GM12878 (cell line): Measurements from ENCODE around the gene TK2. TPM values are rescaled to one million over a fixed set of nuclear protein-coding genes. Genes with fewer than 3 reads are reported as not detected.

ENCODE experiments used
- ATF2 ChIP-seq: IDR thresholded peaks from 2 replicates; pipeline ENCODE4 v1.6.1; 2012; ENCODE audit warnings: low read length, inconsistent platforms
- BMI1 ChIP-seq: fragments of 450-650 bp; IDR thresholded peaks from 2 replicates; pipeline ENCODE4 v1.6.1; 2016; ENCODE audit warnings: mild to moderate bottlenecking, moderate library complexity, borderline replicate concordance
- BRCA1 ChIP-seq: IDR thresholded peaks from 2 replicates; pipeline ENCODE4 v1.6.1; 2011; ENCODE audit warnings: low read depth, low read length, improper control_type of control experiment
- EED ChIP-seq: sonication (generic); IDR thresholded peaks from 2 replicates; pipeline ENCODE4 v1.6.1; 2016; ENCODE audit warnings: antibody characterized with exemption, low read depth
- FOS ChIP-seq: IDR thresholded peaks from 3 replicates; pipeline ENCODE4 v1.6.1; 2011; ENCODE audit warnings: borderline replicate concordance; ENCODE audit not compliant: insufficient read length; ENCODE audit errors: extremely low read depth
- HDAC2 ChIP-seq: fragments of 200-600 bp; sonication (generic); IDR thresholded peaks from 2 replicates; pipeline ENCODE4 v1.6.1; 2017
- HDAC6 ChIP-seq: fragments of 200-600 bp; sonication (generic); IDR thresholded peaks from one replicate; pipeline ENCODE4 v1.8.0; 2017; ENCODE audit warnings: antibody characterized with exemption; ENCODE audit not compliant: unreplicated experiment
- IKZF1 ChIP-seq: fragments of 450-650 bp; conservative IDR thresholded peaks from 2 replicates; pipeline ENCODE4 v1.6.1; 2017; ENCODE audit warnings: antibody characterized with exemption, mild to moderate bottlenecking
- NBN ChIP-seq: fragments of 450-650 bp; IDR thresholded peaks from 2 replicates; pipeline ENCODE4 v1.6.1; 2016
- NFYA ChIP-seq: IDR thresholded peaks from 2 replicates; pipeline ENCODE4 v1.6.1; 2011; ENCODE audit warnings: low read depth, mild to moderate bottlenecking, low read length, improper control_type of control experiment, borderline replicate concordance
- POLR2AphosphoS2 ChIP-seq: IDR thresholded peaks from 2 replicates; pipeline ENCODE4 v1.6.1; 2011; ENCODE audit warnings: low read depth, mild to moderate bottlenecking, low read length, improper control_type of control experiment, moderate library complexity
- POLR2AphosphoS5 ChIP-seq: IDR thresholded peaks from 2 replicates; pipeline ENCODE4 v1.6.1; 2011; ENCODE audit warnings: mild to moderate bottlenecking, low read length, inconsistent platforms
- RELB ChIP-seq: fragments of 450-650 bp; IDR thresholded peaks from 2 replicates; pipeline ENCODE4 v1.6.1; 2017; ENCODE audit warnings: low read depth, mild to moderate bottlenecking, moderate library complexity
- STAT3 ChIP-seq: IDR thresholded peaks from 2 replicates; pipeline ENCODE4 v1.6.1; 2011; ENCODE audit warnings: low read depth, low read length, improper control_type of control experiment
- USF2 ChIP-seq: IDR thresholded peaks from 2 replicates; pipeline ENCODE4 v1.6.1; 2011; ENCODE audit warnings: low read depth, low read length, improper control_type of control experiment, borderline replicate concordance
- WRNIP1 ChIP-seq: IDR thresholded peaks from 2 replicates; pipeline ENCODE4 v1.6.1; 2011; ENCODE audit warnings: low read depth, low read length, improper control_type of control experiment, borderline replicate concordance
- ZNF207 ChIP-seq: fragments of 450-650 bp; IDR thresholded peaks from 2 replicates; pipeline ENCODE4 v1.6.1; 2014; ENCODE audit warnings: antibody characterized with exemption, mild to moderate bottlenecking, borderline replicate concordance
- ZNF274 ChIP-seq: IDR thresholded peaks from one replicate; pipeline ENCODE4 v1.8.0; 2011; ENCODE audit not compliant: insufficient read length, insufficient read depth
- ZNF687 ChIP-seq: fragments of 450-650 bp; IDR thresholded peaks from 2 replicates; pipeline ENCODE4 v1.6.1; 2017; ENCODE audit warnings: mild to moderate bottlenecking, moderate library complexity
- ZSCAN29 ChIP-seq: fragments of 450-650 bp; IDR thresholded peaks from 2 replicates; pipeline ENCODE4 v1.6.1; 2017; ENCODE audit warnings: mild to moderate bottlenecking, moderate library complexity
- polyA plus RNA-seq, 11 experiments: library from polyadenylated mRNA; depleted of rRNA in 4 of 11; unstranded in 6 of 11; stranded (reverse) in 5 of 11; fragments of >200 nt; fragmentation: Nextera tagmentation in 4 of 11; fragmentation: Illumina TruSeq in 1 of 11; extraction: Ambion mirVana in 4 of 11; extraction: Trizol in 1 of 11; gene quantifications; 1 replicate in 1 of 11; 2 replicates in 10 of 11; pipeline versions ENCODE4 v1.2.1 to v1.2.3, GENCODE V29; 2011 to 2016; ENCODE audit warnings: inconsistent platforms in 2 of 11, missing spikeins in 2 of 11, low read depth in 1 of 11
- total RNA-seq, 4 experiments: library from RNA; depleted of rRNA in 3 of 4; stranded (reverse); fragments of >200 nt in 3 of 4; fragmentation: Illumina TruSeq in 1 of 4; extraction: Trizol in 1 of 4; gene quantifications; 2 replicates each; pipeline versions ENCODE4 v1.2.1 to v1.2.3, GENCODE V29; 2013 to 2021

Gene TK2
- total and polyA plus RNA-seq, 10 of the 15 experiments (the other 5 are each of a cell fraction or from before 2014, with no cell fraction given): 1.3 to 12.4 (median 3.0) TPM

- TF ChIP-seq ATF2 (peak; percentile 76; the same call in 1 of the 2 replicates), POLR2AphosphoS2 (no peak), RELB (peak; percentile 94), BMI1 (peak; percentile 63; the same call in 1 of the 2 replicates), ZNF274 (no peak), HDAC2 (no peak), NBN (peak; percentile 85; the same call in 1 of the 2 replicates), BRCA1 (no peak), ZSCAN29 (no peak), STAT3 (no peak), POLR2AphosphoS5 (no peak), ZNF687 (peak; percentile 59; the same call in 1 of the 2 replicates), FOS (no peak), NFYA (no peak), IKZF1 (peak; percentile 99), EED (peak; percentile 100), ZNF207 (no peak), WRNIP1 (no peak), HDAC6 (no peak), USF2 (no peak)
Observed at GRCh38 chr16:66524601-66525164, 25.2 kb downstream of the TK2 start (continued).
